Stomach smooth muscle (tissue), 2 donors: ENCODE data around the gene BMF.

ENCODE experiments used
- H3K27ac ChIP-seq: one replicate; pipeline ENCODE4 v1.7.0; 2013; ENCODE audit warnings: mild to moderate bottlenecking, low read length, inconsistent platforms
- H3K27me3 ChIP-seq, 2 donors: one replicate each; pipeline ENCODE4 v1.7.0; 2013; ENCODE audit warnings: low read length in 2 of 2; ENCODE audit not compliant: insufficient read depth in 2 of 2, control insufficient read depth in 1 of 2
- H3K36me3 ChIP-seq, 2 donors: one replicate each; pipeline ENCODE4 v1.7.0; 2013; ENCODE audit warnings: low read length in 2 of 2; ENCODE audit not compliant: control insufficient read depth in 2 of 2, insufficient read depth in 2 of 2
- H3K4me1 ChIP-seq: one replicate; pipeline ENCODE4 v1.7.0; 2013; ENCODE audit warnings: low read length; ENCODE audit not compliant: control insufficient read depth, insufficient read depth
- H3K4me3 ChIP-seq, 2 donors: one replicate each; pipeline ENCODE4 v1.7.0; 2013; ENCODE audit warnings: low read length in 2 of 2
- H3K9ac ChIP-seq, 2 donors: one replicate each; pipeline ENCODE4 v1.7.0; 2013; ENCODE audit warnings: low read length in 2 of 2, mild to moderate bottlenecking in 1 of 2
- H3K9me3 ChIP-seq, 2 donors: one replicate each; pipeline ENCODE4 v1.7.0; 2013; ENCODE audit warnings: low read length in 2 of 2; ENCODE audit not compliant: control insufficient read depth in 2 of 2
- donor health status: healthy.
- donor health status: Pancreatic carcinoma.

The BMF gene

GRCh38 chr15:40102897-40103858 is 5.5 kb downstream of the BMF start:
- H3K36me3 ChIP-seq, result no peaks in the 10 kb centered on the region
- no peaks in the 10 kb centered on the region for H3K9me3 ChIP-seq
- H3K4me3 ChIP-seq, result peak overlapping the region; percentile 31 to 59
- peak overlapping the region; percentile 89 for H3K27ac ChIP-seq
- no peaks in the 10 kb centered on the region for H3K27me3 ChIP-seq
- H3K4me1 ChIP-seq, result peaks cover 91% of the 10 kb centered on the region
- peak overlapping the region; percentile 39 to 42 for H3K9ac ChIP-seq

- peak overlapping the region; percentile 42 for H3K27ac ChIP-seq
- no peaks in the 10 kb centered on the region for H3K36me3 ChIP-seq
- no peaks in the 10 kb centered on the region for H3K9me3 ChIP-seq
- no peaks in the 10 kb centered on the region for H3K27me3 ChIP-seq
- H3K4me1 ChIP-seq, result peaks cover 92% of the 10 kb centered on the region
- H3K4me3 ChIP-seq, result no peak overlapping the region
- H3K9ac ChIP-seq, result no peak overlapping the region
These were observed 7.5 kb downstream of the BMF start for GRCh38 chr15:40100947-40101905.

DNA sequence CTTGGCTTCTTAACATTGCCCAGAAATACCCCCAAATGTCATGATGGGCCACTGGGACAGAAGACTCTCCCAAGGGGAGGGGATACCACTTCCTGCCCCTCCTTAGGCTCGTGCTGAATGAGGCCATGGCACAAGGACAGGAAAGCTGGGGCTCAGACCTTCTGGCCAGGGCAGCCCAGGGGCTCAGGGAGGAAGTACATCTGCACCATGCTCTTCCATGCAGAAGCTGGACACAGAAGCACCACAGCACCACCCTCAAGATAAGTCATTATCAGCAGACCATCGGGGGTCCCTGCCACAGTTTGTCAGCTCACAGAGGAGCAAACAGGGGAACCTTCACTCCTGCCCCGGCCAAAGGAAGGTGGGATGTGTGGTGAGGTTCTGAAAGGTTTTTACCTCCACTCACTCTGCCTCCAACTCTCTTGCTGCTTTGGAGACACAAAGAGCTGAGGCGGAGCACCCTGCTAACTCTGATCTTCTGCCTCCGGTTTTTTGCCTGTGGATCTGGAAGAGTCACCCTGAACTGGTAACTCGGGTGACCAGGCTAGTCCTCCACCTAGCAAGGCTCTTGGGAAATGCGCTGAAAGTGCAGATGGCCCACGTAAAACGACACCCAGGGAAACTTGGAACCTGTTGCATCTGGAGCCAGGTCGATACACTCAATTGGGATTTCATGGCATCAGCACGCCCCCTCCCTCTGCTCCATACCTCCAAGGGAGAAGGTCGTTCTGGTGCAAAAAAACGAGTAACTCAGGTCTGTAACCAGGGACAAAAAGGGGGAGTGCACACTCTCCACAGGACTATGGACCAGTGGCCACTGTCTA is 8.3 kb downstream of the BMF start:
- peak overlapping the region in 1 of 2 donors; percentile 10 for H3K4me3 ChIP-seq
- H3K9me3 ChIP-seq, result no peaks in the 10 kb centered on the region
- H3K9ac ChIP-seq, result no peak overlapping the region
- H3K27me3 ChIP-seq, result no peaks in the 10 kb centered on the region
- H3K36me3 ChIP-seq, result no peaks in the 10 kb centered on the region
- H3K4me1 ChIP-seq, result peaks cover 93% of the 10 kb centered on the region
- peak overlapping the region; percentile 0 for H3K27ac ChIP-seq

GRCh38 chr15:40098489-40099261 is 10.0 kb downstream of the BMF start:
- Histone ChIP-seq H3K27ac (peak overlapping the region; percentile 84), H3K27me3 (no peaks in the 10 kb centered on the region), H3K4me1 (peaks cover 89% of the 10 kb centered on the region), H3K4me3 (peak overlapping the region; percentile 48 to 60), H3K9ac (peak overlapping the region; percentile 40 to 55), H3K36me3 (no peaks in the 10 kb centered on the region), H3K9me3 (no peaks in the 10 kb centered on the region)

- Histone ChIP-seq H3K36me3 (no peaks in the 10 kb centered on the region), H3K9ac (peak overlapping the region in 1 of 2 donors; percentile 40)
These were observed 10.7 kb downstream of the BMF start for GRCh38 chr15:40097968-40098476.

GRCh38 chr15:40097096-40097967 is 11.3 kb downstream of the BMF start:
- H3K36me3 ChIP-seq, result no peaks in the 10 kb centered on the region
- H3K9me3 ChIP-seq, result no peaks in the 10 kb centered on the region
- H3K27ac ChIP-seq, result peak overlapping the region; percentile 84
- peak overlapping the region; percentile 48 to 60 for H3K4me3 ChIP-seq
- H3K4me1 ChIP-seq, result peaks cover 89% of the 10 kb centered on the region
- peak overlapping the region in 1 of 2 donors; percentile 40 for H3K9ac ChIP-seq
- no peaks in the 10 kb centered on the region for H3K27me3 ChIP-seq

More at GRCh38 chr15:40097968-40098476, 10.7 kb downstream of the BMF start:
- Histone ChIP-seq H3K9me3 (no peaks in the 10 kb centered on the region), H3K4me3 (peak overlapping the region; percentile 48 to 60), H3K27ac (peak overlapping the region; percentile 84), H3K27me3 (no peaks in the 10 kb centered on the region), H3K4me1 (peaks cover 89% of the 10 kb centered on the region)

DNA sequence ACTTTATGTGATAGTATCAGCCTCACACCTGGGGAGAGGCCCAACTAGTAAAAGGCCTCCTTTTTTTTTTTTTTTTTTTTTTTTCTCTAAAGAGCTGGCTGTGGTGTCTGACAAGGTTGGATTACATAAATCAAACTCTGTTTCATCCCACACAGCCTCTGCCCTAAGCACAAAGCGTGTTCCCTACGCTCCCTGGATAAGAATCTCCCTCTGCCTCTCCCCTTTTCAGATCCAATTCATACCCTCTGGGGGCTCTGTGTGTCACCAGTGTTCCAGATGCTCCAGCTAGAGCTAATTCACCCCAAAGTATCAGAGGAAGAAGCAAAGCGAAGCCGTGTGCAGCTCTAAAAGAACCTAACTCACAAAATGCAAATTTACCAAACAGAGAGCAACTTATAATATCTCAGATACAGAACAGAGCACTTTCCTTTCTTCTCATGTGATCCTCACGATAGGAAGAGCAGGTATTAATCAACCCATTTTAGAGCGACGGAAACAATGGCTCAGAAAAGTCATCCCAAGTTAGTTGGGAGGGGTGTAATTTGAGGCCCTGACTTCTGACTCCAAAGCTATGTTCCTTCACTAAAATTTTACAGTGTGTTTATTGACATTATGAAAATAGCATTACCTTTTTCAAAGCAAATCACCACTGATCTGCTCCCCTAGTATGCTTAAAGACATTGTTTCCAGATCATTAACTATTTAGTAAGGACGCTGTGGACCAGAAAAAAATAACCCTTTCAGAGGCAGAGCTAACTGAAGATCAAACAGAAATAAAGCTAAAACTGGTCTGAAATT is 12.4 kb downstream of the BMF start:
- peaks cover 0 to under 1% of the 10 kb centered on the region in 2 donors for H3K36me3 ChIP-seq
- no peaks in the 10 kb centered on the region for H3K9me3 ChIP-seq
- H3K27ac ChIP-seq, result peak overlapping the region; percentile 24
- peaks cover 90% of the 10 kb centered on the region for H3K4me1 ChIP-seq
- H3K4me3 ChIP-seq, result no peak overlapping the region
- no peak overlapping the region for H3K9ac ChIP-seq
- H3K27me3 ChIP-seq, result no peaks in the 10 kb centered on the region

DNA sequence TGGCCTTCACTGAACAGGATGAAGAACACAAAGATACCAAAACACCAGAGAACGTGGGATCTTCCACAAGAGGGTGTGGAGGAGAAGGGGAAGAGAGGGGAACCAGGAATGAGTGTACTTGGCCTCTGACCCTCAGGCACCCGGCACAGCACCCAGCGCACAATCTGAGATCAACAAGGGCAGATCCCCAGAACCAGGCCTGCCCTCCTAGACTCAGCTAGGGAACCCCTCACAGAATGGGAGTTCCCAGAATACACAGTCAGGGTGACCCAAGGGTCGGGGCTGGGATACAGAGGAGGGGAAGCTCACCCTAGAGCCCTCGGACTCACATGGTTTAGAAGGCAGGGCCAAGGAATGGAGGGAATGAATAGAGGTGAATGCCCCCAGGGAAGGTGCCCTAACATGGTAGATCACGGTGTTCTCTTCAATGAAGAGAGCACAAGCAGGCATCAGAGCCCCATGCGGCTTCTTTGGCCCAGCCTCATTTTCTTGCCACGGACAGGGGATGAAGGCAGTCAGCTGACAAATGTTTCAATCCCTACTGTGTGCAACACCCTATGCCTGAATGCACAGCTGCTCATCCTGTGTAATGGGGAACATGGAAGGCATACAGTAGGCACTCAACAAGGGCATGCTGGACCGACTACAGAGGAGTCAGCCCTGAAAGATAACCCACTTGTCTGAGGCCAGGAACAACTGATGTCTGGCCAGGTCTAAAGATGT is 13.1 kb downstream of the BMF start:
- Histone ChIP-seq H3K27ac (peak overlapping the region; percentile 37), H3K9me3 (no peaks in the 10 kb centered on the region), H3K4me1 (peaks cover 86% of the 10 kb centered on the region), H3K27me3 (no peaks in the 10 kb centered on the region), H3K36me3 (peaks cover 2 to 3% of the 10 kb centered on the region in 2 donors), H3K9ac (no peak overlapping the region), H3K4me3 (peak overlapping the region in 1 of 2 donors; percentile 29)
